Upper lobe of right lung (tissue), 1 donor: ENCODE measurements around the gene EIF2B5. TPM values are rescaled to one million over a fixed set of nuclear protein-coding genes. Genes with fewer than 3 reads are reported as not detected.

Source experiments
- ATAC-seq: fragments of 200-7000 bp; cut with Tn5 transposase; one replicate; pipeline ENCODE4 v1.9.1; 2020; ENCODE audit warnings: mild to moderate bottlenecking, moderate library complexity
- DNase-seq: peaks from one replicate; pipeline ENCODE4 v3.0.0-alpha.2; 2020
- H3K27ac ChIP-seq: fragments of 200-600 bp; one replicate; pipeline ENCODE4 v1.8.0; 2022
- H3K27me3 ChIP-seq: fragments of 200-600 bp; one replicate; pipeline ENCODE4 v1.8.0; 2022; ENCODE audit warnings: mild to moderate bottlenecking
- H3K36me3 ChIP-seq: fragments of 200-600 bp; one replicate; pipeline ENCODE4 v1.8.0; 2022
- H3K4me1 ChIP-seq: fragments of 200-600 bp; one replicate; pipeline ENCODE4 v1.8.0; 2022
- H3K4me3 ChIP-seq: fragments of 200-600 bp; one replicate; pipeline ENCODE4 v1.8.0; 2022; ENCODE audit warnings: mild to moderate bottlenecking
- H3K9me3 ChIP-seq: fragments of 200-600 bp; one replicate; pipeline ENCODE4 v1.8.0; 2022
- intact Hi-C: fragments of 100-400 bp; cut with DNase I; formaldehyde crosslinking; loops from one replicate; pipeline ENCODE4 v1.11.0; 2022
- total RNA-seq: library from RNA; stranded (reverse); fragmentation: NEBNext Ultra II Directional; extraction: Animal tissue kit (Norgen Biotek cat#: 25700); gene quantifications from one replicate; pipeline ENCODE4 v1.2.1, GENCODE V29; 2021
- TF ChIP-seq, protein P1 (sequence below): fragments of 200-600 bp; IDR thresholded peaks from one replicate; pipeline ENCODE4 v1.8.0; 2022; ENCODE audit warnings: antibody characterized with exemption
- donor health status: DM: no; HTN: yes; CAD: no; lungs with severe emphysema.

EIF2B5 gene
- total RNA-seq, 1 donor from 2014 or later: 37.6 TPM

GRCh38 chr3:184140436-184140835, 5.3 kb downstream of the EIF2B5 start:
- TF ChIP-seq, protein P1, sequence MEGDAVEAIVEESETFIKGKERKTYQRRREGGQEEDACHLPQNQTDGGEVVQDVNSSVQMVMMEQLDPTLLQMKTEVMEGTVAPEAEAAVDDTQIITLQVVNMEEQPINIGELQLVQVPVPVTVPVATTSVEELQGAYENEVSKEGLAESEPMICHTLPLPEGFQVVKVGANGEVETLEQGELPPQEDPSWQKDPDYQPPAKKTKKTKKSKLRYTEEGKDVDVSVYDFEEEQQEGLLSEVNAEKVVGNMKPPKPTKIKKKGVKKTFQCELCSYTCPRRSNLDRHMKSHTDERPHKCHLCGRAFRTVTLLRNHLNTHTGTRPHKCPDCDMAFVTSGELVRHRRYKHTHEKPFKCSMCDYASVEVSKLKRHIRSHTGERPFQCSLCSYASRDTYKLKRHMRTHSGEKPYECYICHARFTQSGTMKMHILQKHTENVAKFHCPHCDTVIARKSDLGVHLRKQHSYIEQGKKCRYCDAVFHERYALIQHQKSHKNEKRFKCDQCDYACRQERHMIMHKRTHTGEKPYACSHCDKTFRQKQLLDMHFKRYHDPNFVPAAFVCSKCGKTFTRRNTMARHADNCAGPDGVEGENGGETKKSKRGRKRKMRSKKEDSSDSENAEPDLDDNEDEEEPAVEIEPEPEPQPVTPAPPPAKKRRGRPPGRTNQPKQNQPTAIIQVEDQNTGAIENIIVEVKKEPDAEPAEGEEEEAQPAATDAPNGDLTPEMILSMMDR: no peak
- Histone ChIP-seq H3K4me1 (peaks cover 17% of the 10 kb centered on the region), H3K4me3 (no peak overlapping the region), H3K27ac (no peak overlapping the region), H3K36me3 (peaks cover 81% of the 10 kb centered on the region), H3K9me3 (no peaks in the 10 kb centered on the region), H3K27me3 (no peaks in the 10 kb centered on the region)
- DNase-seq (no peak), ATAC-seq (no peak)
- intact Hi-C loops: loop anchor here (10.0 kb wide), 1 partner anchor 104 kb away; the partner anchor contains the start of genes ALG3 and EEF1AKMT4

DNA sequence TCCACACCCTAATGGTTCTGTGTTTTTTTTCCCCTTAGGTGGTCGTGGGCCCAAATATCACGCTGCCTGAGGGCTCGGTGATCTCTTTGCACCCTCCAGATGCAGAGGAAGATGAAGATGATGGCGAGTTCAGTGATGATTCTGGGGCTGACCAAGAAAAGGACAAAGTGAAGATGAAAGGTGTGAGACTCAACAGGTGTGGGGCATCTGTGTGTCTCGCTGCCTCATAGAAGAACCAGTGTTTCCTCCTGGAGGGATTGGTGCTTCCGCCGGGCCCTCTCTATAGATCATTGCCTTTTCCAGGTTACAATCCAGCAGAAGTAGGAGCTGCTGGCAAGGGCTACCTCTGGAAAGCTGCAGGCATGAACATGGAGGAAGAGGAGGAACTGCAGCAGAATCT, 7.0 kb downstream of the EIF2B5 start:
- Histone ChIP-seq H3K27me3 (no peaks in the 10 kb centered on the region), H3K9me3 (no peaks in the 10 kb centered on the region), H3K4me1 (peaks cover 2% of the 10 kb centered on the region), H3K27ac (no peak overlapping the region), H3K4me3 (no peak overlapping the region), H3K36me3 (peaks cover 94% of the 10 kb centered on the region)
- DNase-seq: no peak
- TF ChIP-seq, protein P1: no peak
- intact Hi-C loops: loop anchor here (10.0 kb wide), 1 partner anchor 103 kb away; the partner anchor contains the start of genes ALG3 and EEF1AKMT4
- no peak for ATAC-seq

GRCh38 chr3:184143327-184143726, 8.2 kb downstream of the EIF2B5 start:
- no peak for DNase-seq
- TF ChIP-seq, protein P1: no peak
- no peaks in the 10 kb centered on the region for H3K9me3 ChIP-seq
- no peak for ATAC-seq
- H3K27ac ChIP-seq: no peak overlapping the region
- intact Hi-C loops: loop anchor here (10.0 kb wide), 1 partner anchor 101 kb away; the partner anchor contains the start of genes ALG3 and EEF1AKMT4
- H3K27me3 ChIP-seq: no peaks in the 10 kb centered on the region
- H3K36me3 ChIP-seq: peaks cover 84% of the 10 kb centered on the region
- H3K4me1 ChIP-seq: no peaks in the 10 kb centered on the region
- H3K4me3 ChIP-seq: no peak overlapping the region

- TF ChIP-seq, protein P1: no peak
- Histone ChIP-seq H3K9me3 (no peaks in the 10 kb centered on the region), H3K4me1 (no peaks in the 10 kb centered on the region), H3K27me3 (no peaks in the 10 kb centered on the region), H3K4me3 (no peak overlapping the region), H3K27ac (no peak overlapping the region), H3K36me3 (peaks cover 72% of the 10 kb centered on the region)
- ATAC-seq (no peak), DNase-seq (no peak)
- intact Hi-C loops: loop anchor here (10.0 kb wide), 1 partner anchor 100 kb away; the partner anchor contains the start of genes ALG3 and EEF1AKMT4
These were observed 9.3 kb downstream of the EIF2B5 start for GRCh38 chr3:184144505-184144904.

DNA sequence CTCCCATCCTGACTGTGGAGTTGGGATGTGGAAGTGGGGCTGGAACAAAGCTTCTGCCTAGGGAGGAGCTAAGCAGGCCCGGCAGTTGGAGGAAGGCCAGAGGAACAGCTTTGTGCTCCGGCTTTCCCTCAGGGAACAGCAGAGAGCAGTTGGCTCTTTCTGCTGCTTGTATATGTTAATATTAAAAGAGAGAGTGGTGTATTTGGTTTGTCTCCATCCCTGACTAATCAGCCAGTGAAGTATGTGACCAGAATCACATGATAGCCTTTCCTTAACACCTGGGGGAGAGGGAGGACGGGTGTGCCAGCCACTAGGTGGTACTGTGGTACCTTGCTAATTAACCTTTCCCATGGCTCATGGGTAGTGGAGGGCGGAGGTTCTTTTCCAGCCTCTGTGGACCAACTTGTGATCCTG, 10.0 kb downstream of the EIF2B5 start:
- DNase-seq: peak; percentile 66

More for the DNA sequence above, 10.0 kb downstream of the EIF2B5 start:
- Histone ChIP-seq H3K9me3 (no peaks in the 10 kb centered on the region), H3K27me3 (no peaks in the 10 kb centered on the region), H3K36me3 (peaks cover 68% of the 10 kb centered on the region), H3K4me3 (no peak overlapping the region), H3K27ac (no peak overlapping the region), H3K4me1 (no peaks in the 10 kb centered on the region)
- ATAC-seq: peak; percentile 90
- TF ChIP-seq, protein P1: peak; percentile 45
- intact Hi-C loops: loop anchor here (10.0 kb wide), 1 partner anchor 100 kb away; the partner anchor contains the start of genes ALG3 and EEF1AKMT4
